GM12878 (cell line): ENCODE data around the gene STK40. TPM values are rescaled to one million over a fixed set of nuclear protein-coding genes. Genes with fewer than 3 reads are reported as not detected.

ENCODE experiments used
- BHLHE40 ChIP-seq, 2 experiments: fragments of 450-650 bp in 1 of 2; IDR thresholded peaks; 2 replicates each; pipeline ENCODE4 v1.6.1; 2011 to 2017; ENCODE audit warnings: low read depth in 2 of 2, borderline replicate concordance in 1 of 2, improper control_type of control experiment in 1 of 2, low read length in 1 of 2, mild to moderate bottlenecking in 1 of 2
- CUX1 ChIP-seq: IDR thresholded peaks from 2 replicates; pipeline ENCODE4 v1.6.1; 2012; ENCODE audit warnings: improper control_type of control experiment, low read depth, low read length; ENCODE audit not compliant: insufficient replicate concordance
- EZH2 ChIP-seq: IDR thresholded peaks from 2 replicates; pipeline ENCODE4 v1.6.1; 2012; ENCODE audit warnings: low read depth, mild to moderate bottlenecking, control low read depth, inconsistent platforms, low read length, borderline replicate concordance; ENCODE audit not compliant: control insufficient read depth
- LARP7 ChIP-seq: fragments of 450-650 bp; IDR thresholded peaks from 2 replicates; pipeline ENCODE4 v1.6.1; 2017; ENCODE audit warnings: mild to moderate bottlenecking
- NFIC ChIP-seq: IDR thresholded peaks from 2 replicates; pipeline ENCODE4 v1.6.1; 2012; ENCODE audit warnings: low read depth, mild to moderate bottlenecking, inconsistent platforms, low read length, moderate library complexity
- NFXL1 ChIP-seq: fragments of 450-650 bp; IDR thresholded peaks from 2 replicates; pipeline ENCODE4 v1.6.1; 2017; ENCODE audit warnings: antibody characterized with exemption, mild to moderate bottlenecking, borderline replicate concordance
- RFX5 ChIP-seq: IDR thresholded peaks from 2 replicates; pipeline ENCODE4 v1.6.1; 2011; ENCODE audit warnings: low read depth, low read length, improper control_type of control experiment
- SIX5 ChIP-seq: IDR thresholded peaks from 2 replicates; pipeline ENCODE4 v1.6.1; 2011; ENCODE audit warnings: mild to moderate bottlenecking, low read depth, low read length, moderate library complexity; ENCODE audit not compliant: severe bottlenecking
- SRF ChIP-seq, 2 experiments: IDR thresholded peaks; 2 replicates each; pipeline ENCODE4 v1.6.1; 2011; ENCODE audit warnings: low read depth in 2 of 2, low read length in 2 of 2, mild to moderate bottlenecking in 1 of 2, moderate library complexity in 1 of 2
- polyA plus RNA-seq, 11 experiments: library from polyadenylated mRNA; depleted of rRNA in 4 of 11; unstranded in 6 of 11; stranded (reverse) in 5 of 11; fragments of >200 nt; fragmentation: Nextera tagmentation in 4 of 11; fragmentation: Illumina TruSeq in 1 of 11; extraction: Ambion mirVana in 4 of 11; extraction: Trizol in 1 of 11; gene quantifications; 1 replicate in 1 of 11; 2 replicates in 10 of 11; pipeline versions ENCODE4 v1.2.1 to v1.2.3, GENCODE V29; 2011 to 2016; ENCODE audit warnings: inconsistent platforms in 2 of 11, missing spikeins in 2 of 11, low read depth in 1 of 11
- total RNA-seq, 4 experiments: library from RNA; depleted of rRNA in 3 of 4; stranded (reverse); fragments of >200 nt in 3 of 4; fragmentation: Illumina TruSeq in 1 of 4; extraction: Trizol in 1 of 4; gene quantifications; 2 replicates each; pipeline versions ENCODE4 v1.2.1 to v1.2.3, GENCODE V29; 2013 to 2021
- TF ChIP-seq, protein P1 (sequence below): fragments of 450-650 bp; IDR thresholded peaks from 2 replicates; pipeline ENCODE4 v1.6.1; 2017; ENCODE audit warnings: mild to moderate bottlenecking, low read depth, inconsistent platforms; ENCODE audit not compliant: poor library complexity, severe bottlenecking
- TF ChIP-seq, protein P2 (sequence below): fragments of 150-350 bp; IDR thresholded peaks from 2 replicates; pipeline ENCODE4 v1.6.1; 2014; ENCODE audit warnings: mild to moderate bottlenecking, low read depth, low read length
- TF ChIP-seq, protein P3 (sequence below): fragments of 450-650 bp; IDR thresholded peaks from 2 replicates; pipeline ENCODE4 v1.6.1; 2018; ENCODE audit warnings: borderline replicate concordance, mild to moderate bottlenecking; ENCODE audit not compliant: partially characterized antibody
- TF ChIP-seq, protein P4 (sequence below): IDR thresholded peaks from 2 replicates; pipeline ENCODE4 v1.6.1; 2011; ENCODE audit warnings: low read depth, mild to moderate bottlenecking, low read length, moderate library complexity, borderline replicate concordance; ENCODE audit errors: extremely low read depth
- TF ChIP-seq, protein P5 (sequence below), 3 experiments: IDR thresholded peaks in 2 of 3; conservative IDR thresholded peaks in 1 of 3; 2 replicates each; pipeline ENCODE4 v1.5.1; 2011; ENCODE audit warnings: low read depth in 3 of 3, low read length in 3 of 3, mild to moderate bottlenecking in 3 of 3, control low read depth in 2 of 3, moderate library complexity in 2 of 3, inconsistent platforms in 1 of 3, mixed read lengths in 1 of 3; ENCODE audit not compliant: control insufficient read depth in 2 of 3, insufficient read depth in 1 of 3; ENCODE audit errors: extremely low read depth in 1 of 3

STK40 gene
- total and polyA plus RNA-seq, 10 of the 15 experiments (the other 5 are each of a cell fraction or from before 2014, with no cell fraction given): 0.27 to 51.0 (median 29.5) TPM

GRCh38 chr1:36306902-36307456 is 78.7 kb downstream of the STK40 start (continued):
- TF ChIP-seq, protein P1, sequence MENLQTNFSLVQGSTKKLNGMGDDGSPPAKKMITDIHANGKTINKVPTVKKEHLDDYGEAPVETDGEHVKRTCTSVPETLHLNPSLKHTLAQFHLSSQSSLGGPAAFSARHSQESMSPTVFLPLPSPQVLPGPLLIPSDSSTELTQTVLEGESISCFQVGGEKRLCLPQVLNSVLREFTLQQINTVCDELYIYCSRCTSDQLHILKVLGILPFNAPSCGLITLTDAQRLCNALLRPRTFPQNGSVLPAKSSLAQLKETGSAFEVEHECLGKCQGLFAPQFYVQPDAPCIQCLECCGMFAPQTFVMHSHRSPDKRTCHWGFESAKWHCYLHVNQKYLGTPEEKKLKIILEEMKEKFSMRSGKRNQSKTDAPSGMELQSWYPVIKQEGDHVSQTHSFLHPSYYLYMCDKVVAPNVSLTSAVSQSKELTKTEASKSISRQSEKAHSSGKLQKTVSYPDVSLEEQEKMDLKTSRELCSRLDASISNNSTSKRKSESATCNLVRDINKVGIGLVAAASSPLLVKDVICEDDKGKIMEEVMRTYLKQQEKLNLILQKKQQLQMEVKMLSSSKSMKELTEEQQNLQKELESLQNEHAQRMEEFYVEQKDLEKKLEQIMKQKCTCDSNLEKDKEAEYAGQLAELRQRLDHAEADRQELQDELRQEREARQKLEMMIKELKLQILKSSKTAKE: no peak
- TF ChIP-seq, protein P2, sequence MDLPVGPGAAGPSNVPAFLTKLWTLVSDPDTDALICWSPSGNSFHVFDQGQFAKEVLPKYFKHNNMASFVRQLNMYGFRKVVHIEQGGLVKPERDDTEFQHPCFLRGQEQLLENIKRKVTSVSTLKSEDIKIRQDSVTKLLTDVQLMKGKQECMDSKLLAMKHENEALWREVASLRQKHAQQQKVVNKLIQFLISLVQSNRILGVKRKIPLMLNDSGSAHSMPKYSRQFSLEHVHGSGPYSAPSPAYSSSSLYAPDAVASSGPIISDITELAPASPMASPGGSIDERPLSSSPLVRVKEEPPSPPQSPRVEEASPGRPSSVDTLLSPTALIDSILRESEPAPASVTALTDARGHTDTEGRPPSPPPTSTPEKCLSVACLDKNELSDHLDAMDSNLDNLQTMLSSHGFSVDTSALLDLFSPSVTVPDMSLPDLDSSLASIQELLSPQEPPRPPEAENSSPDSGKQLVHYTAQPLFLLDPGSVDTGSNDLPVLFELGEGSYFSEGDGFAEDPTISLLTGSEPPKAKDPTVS: no peak
- TF ChIP-seq, protein P3, sequence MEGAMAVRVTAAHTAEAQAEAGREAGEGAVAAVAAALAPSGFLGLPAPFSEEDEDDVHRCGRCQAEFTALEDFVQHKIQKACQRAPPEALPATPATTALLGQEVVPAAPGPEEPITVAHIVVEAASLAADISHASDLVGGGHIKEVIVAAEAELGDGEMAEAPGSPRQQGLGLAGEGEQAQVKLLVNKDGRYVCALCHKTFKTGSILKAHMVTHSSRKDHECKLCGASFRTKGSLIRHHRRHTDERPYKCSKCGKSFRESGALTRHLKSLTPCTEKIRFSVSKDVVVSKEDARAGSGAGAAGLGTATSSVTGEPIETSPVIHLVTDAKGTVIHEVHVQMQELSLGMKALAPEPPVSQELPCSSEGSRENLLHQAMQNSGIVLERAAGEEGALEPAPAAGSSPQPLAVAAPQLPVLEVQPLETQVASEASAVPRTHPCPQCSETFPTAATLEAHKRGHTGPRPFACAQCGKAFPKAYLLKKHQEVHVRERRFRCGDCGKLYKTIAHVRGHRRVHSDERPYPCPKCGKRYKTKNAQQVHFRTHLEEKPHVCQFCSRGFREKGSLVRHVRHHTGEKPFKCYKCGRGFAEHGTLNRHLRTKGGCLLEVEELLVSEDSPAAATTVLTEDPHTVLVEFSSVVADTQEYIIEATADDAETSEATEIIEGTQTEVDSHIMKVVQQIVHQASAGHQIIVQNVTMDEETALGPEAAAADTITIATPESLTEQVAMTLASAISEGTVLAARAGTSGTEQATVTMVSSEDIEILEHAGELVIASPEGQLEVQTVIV: no peak
- TF ChIP-seq SRF (IDR thresholded peaks at IDR 0.05; ENCODE audit: low read depth in 2 of 2, low read length in 2 of 2) (no peak), LARP7 (no peak), EZH2 (no peak), BHLHE40 (IDR thresholded peaks at IDR 0.05; ENCODE audit: borderline replicate concordance in 1 of 2, low read depth in 2 of 2, low read length in 1 of 2) (no peak), SIX5 (no peak), NFIC (no peak), CUX1 (no peak), RFX5 (peak; percentile 76; the same call in 1 of the 2 replicates), NFXL1 (no peak)
- TF ChIP-seq, protein P4, sequence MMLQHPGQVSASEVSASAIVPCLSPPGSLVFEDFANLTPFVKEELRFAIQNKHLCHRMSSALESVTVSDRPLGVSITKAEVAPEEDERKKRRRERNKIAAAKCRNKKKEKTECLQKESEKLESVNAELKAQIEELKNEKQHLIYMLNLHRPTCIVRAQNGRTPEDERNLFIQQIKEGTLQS: no peak
- TF ChIP-seq, protein P5, sequence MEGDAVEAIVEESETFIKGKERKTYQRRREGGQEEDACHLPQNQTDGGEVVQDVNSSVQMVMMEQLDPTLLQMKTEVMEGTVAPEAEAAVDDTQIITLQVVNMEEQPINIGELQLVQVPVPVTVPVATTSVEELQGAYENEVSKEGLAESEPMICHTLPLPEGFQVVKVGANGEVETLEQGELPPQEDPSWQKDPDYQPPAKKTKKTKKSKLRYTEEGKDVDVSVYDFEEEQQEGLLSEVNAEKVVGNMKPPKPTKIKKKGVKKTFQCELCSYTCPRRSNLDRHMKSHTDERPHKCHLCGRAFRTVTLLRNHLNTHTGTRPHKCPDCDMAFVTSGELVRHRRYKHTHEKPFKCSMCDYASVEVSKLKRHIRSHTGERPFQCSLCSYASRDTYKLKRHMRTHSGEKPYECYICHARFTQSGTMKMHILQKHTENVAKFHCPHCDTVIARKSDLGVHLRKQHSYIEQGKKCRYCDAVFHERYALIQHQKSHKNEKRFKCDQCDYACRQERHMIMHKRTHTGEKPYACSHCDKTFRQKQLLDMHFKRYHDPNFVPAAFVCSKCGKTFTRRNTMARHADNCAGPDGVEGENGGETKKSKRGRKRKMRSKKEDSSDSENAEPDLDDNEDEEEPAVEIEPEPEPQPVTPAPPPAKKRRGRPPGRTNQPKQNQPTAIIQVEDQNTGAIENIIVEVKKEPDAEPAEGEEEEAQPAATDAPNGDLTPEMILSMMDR (IDR thresholded peaks at IDR 0.05 in 2 of 3, conservative IDR thresholded peaks at IDR 0.05 in 1 of 3; ENCODE audit: control insufficient read depth in 2 of 3, extremely low read depth in 1 of 3, insufficient read depth in 1 of 3, low read depth in 3 of 3, low read length in 3 of 3): no peak
